Measurements from ENCODE around the gene CSRNP3. TPM values are rescaled to one million over a fixed set of nuclear protein-coding genes. Genes with fewer than 3 reads are reported as not detected.
A peak's percentile ranks its signal among the peaks of the same experiment; 100 is the strongest.
"Not testable (repeated sequence)": the region's sequence is repeated elsewhere in the genome, so short reads cannot be mapped to it uniquely, and the experiment has no call there.

Gene CSRNP3
- total RNA-seq, 1 experiment from 2014 or later, result 2.8 TPM

- no peak for DNase-seq (ENCODE audit: low spot score)
Observed at GRCh38 chr2:165634282-165634681, 164.8 kb downstream of the CSRNP3 start.

DNA sequence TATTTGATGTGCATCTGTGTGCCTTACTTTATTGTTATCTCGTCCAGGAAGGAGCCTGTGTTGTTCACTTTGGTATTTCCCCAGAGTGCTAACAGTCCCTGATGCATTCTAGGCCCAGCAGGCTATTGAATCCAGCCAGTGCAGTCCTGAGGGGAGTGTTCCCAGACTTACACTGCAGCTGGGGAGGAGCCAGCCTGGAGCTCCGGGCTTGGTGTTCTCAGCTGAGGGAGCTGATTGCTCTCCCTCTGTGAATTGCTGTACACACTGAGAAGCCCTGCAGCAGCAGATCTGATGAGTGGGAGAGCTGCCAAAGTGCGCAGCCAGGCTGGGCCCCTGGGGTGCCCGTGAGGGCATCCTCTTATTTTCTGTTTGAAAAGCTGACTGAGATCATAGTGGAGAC lies 165.4 kb downstream of the CSRNP3 start:
- DNase-seq (ENCODE audit: low spot score), result peak; percentile 46

DNA sequence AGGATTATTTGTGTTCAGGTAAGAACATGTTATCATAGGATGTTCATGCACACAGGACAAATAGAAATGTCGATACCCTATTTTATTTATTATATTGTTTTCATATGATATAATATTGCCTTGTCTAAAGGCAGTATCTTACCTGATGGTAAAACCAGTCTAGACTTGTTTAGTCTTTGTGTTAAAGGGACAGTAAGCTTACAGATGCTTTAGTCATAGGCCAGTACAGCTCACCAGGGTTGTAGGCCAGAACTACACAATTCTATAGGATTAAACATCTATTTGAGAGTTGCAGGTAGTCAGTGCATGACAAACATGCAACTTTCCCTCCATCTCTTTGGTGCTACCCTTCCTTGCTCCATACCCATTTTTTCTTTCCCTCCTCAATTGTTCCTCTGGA lies 166.0 kb downstream of the CSRNP3 start:
- no peak for DNase-seq (ENCODE audit: low spot score)

DNA sequence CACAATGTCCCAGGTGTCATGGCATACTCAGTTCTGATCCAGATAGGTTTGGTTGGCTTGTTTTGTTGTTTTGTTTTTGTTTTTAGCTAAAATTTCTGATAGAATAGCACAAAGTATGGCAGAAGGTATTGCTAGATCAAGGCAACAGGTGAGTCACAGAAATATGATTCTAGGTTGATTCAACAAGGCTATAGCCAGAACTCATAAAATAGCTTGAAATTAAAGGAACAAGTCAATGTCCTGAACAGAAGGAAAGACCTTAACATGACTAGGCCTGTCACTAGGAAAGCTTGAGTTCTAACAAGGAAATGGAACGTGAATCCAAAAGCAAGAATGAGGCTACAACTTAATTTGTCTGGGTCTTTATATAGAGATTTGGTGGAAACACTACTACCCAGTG lies 167.5 kb downstream of the CSRNP3 start:
- DNase-seq (ENCODE audit: low spot score), result no peak

DNA sequence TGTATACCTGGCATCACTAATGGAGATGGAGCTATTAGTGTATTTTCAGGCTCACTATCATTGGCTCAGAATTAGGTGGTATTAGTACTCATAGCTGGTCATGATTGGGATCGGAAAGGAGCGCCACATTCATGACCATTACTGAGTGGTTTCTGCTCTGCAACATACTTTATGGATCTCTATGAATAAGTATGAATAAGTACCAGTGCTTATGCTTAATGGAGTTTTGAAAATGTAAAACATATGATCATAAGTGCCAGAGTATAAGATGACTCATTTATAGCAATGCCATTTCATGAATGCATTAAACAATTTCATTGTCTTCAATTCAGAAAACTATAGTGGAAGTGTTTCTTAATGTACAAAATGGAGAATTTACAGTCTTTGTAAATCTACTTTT lies 167.9 kb downstream of the CSRNP3 start:
- DNase-seq (ENCODE audit: low spot score), result no peak

DNA sequence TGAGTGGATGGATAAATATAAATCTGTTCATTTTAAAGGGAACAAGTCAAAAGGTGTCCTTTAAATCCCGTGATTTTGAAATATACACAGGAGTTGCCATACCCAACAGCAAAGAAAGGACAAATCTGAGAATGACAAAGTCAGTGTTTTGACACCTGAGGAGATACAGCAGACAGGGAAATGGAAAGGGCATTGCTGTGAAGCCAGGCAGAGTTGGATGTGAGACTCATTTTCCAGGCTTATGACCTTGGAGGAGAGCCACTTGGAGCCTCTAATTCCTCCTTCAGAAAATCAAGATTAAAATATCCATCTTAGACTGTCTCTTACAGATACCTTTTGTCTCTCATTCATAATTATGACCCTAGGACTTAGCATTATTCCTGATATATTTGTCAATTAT lies 170.0 kb downstream of the CSRNP3 start:
- no peak for DNase-seq (ENCODE audit: low spot score)

GRCh38 chr2:165640247-165640929 lies 170.9 kb downstream of the CSRNP3 start:
- DNase-seq (ENCODE audit: low spot score), result no peak

DNA sequence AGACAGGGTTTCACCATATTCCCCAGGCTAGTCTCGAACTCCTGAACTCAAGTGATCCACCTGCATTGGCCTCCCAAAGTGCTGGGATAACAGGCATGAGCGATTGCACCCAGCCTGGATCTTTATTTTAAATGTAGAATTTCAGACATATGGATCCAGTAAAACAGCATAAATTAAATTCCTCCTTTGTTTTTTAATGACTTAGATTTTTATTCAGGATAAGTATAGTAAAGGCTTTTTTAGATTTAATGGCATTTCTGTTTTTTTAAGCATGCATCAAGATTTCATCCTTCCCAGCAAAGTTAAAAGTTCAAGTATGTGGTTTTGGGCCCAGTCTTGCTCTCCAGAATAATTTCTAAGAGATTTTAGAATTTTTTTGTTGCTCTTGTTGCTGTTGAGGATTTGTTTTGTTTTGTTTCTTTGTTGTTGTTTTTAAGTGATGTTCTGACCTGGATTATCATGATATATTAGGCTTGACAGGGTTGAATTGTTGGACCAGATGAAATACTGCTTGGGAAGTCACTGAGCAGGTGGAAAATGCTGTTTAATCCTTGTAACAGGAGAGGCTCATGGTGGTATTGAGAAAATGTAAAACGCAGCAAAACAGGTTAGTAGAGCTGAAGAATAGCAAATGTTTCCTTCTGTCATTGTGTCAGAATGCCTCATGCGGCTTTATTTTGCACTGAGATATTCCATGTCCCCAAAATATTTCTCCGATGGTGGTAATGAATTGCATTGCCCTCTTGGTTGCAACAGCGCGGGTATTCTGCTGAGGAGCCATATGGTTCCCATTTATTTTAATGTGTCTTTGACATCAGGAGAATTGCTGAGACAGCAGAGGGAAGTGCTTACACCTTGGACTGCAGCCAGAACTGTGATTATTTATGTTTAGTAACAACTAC lies 176.7 kb downstream of the CSRNP3 start:
- no peak for DNase-seq (ENCODE audit: low spot score)

GRCh38 chr2:165647409-165647808 lies 177.9 kb downstream of the CSRNP3 start:
- DNase-seq (ENCODE audit: low spot score), result no peak

DNA sequence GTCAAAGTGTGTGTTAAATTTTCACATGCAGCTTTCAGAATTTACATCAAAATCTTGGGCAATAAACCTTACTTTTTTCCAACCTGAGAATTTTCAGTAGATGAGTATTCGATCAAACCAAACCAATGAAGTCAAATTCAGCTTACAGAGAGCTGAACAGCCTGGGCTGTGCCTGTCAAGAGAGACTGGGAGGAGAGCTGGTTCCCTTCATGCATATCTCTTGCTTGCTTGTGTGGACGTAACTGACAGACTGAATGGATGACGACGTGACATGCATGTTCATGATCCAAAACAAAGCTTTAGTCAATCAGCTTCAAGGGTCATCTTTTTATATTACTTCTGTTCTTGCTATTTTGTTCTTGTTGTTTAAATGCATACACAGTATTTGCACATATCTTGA lies 179.3 kb downstream of the CSRNP3 start:
- no peak for DNase-seq (ENCODE audit: low spot score)

DNA sequence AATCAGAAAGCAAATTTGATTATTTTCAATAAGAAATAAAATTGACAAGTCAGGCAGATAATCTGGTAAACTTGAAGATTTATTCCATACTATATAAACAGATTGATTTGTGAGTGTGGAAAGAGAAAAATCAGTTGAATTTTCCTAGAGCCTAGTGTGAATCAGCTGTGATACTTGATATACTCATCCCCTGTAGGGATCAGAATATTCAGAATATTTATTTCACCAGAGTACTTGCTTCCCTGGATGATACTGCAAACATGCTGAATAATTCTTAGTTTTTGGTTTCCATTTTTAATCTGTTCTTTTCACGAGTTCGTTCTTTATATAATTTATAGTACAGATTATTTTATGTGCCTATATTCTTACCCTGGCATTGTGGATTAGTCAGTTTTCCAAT lies 181.7 kb downstream of the CSRNP3 start:
- no peak for DNase-seq (ENCODE audit: low spot score)

DNA sequence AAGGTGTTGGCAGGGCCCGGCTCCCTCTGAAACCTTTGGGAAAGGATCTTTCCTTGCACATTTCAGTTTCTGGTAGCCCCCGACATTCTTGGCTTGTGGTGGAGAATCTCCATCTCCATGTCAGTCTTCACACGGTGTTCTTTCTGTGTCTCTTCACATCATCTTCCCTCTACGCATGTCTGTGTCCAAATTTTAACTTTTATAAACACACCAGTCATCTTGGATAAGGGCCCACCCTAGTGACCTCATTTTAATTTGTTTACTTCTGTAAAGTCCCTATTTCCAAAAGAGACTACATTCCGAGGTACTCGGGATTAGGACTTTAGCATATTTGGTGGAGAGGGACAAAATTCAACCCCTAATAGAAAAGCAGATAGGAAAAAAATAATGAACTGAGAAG lies 186.2 kb downstream of the CSRNP3 start:
- DNase-seq (ENCODE audit: low spot score), result no peak

DNA sequence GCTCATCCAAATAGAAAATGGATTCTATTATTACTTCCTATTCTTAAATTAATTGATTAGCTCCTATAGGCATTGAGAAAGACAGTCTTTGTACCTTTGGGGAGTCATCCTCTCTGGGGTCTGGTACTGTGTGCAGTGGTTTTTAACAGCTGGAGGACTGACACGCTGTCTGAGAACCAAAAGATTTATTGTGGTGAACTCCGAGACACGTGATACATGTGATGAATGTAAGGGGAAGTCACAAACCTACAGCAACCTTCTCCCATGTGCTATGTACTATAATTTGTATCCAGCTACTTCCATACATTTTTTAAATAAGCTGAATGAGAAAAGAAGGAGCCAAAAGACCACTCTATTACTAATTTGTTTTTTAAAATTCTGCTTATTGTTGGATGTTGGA lies 190.9 kb downstream of the CSRNP3 start:
- DNase-seq (ENCODE audit: low spot score), result no peak

GRCh38 chr2:165662720-165663119 lies 193.2 kb downstream of the CSRNP3 start:
- no peak for DNase-seq (ENCODE audit: low spot score)

- no peak for DNase-seq (ENCODE audit: low spot score)
Observed at GRCh38 chr2:165665614-165666013, 196.1 kb downstream of the CSRNP3 start.

DNA sequence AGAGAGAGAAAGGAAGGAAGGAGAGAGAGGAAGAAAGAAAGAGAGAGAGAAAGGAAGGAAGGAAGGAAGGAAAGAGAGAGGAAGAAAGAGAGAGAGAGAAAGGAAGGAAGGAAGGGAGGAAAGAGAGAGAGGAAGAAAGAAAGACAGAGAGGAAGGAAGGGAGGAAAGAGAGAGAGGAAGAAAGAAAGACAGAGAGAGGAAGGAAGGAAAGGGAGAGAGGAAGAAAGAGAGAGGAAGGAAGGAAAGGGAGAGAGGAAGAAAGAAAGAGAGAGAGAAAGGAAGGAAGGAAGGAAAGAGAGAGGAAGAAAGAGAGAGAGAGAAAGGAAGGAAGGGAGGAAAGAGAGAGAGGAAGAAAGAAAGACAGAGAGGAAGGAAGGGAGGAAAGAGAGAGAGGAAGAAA lies 196.6 kb downstream of the CSRNP3 start:
- DNase-seq (ENCODE audit: low spot score), result not testable (repeated sequence)

GRCh38 chr2:165666605-165667004 lies 197.1 kb downstream of the CSRNP3 start:
- DNase-seq (ENCODE audit: low spot score), result no peak

DNA sequence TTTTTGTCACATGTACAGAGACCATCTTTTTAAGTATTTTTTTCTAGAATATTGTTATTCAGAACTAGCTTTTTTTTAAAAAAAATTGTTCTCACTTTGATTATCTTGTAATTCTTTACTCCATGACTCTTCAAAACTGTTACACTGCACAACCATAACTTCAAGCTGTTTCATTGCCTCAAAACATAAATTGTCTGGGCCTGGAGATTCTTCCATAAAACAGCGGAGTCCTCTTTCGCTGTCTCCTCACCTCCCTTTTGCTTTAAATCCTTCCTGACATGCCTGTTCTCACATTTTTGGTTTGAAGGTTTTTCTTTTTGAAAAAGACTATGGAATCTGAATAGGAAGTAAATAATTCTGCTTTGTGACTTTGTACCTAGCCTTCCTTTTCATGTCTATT lies 197.9 kb downstream of the CSRNP3 start:
- DNase-seq (ENCODE audit: low spot score), result no peak

DNA sequence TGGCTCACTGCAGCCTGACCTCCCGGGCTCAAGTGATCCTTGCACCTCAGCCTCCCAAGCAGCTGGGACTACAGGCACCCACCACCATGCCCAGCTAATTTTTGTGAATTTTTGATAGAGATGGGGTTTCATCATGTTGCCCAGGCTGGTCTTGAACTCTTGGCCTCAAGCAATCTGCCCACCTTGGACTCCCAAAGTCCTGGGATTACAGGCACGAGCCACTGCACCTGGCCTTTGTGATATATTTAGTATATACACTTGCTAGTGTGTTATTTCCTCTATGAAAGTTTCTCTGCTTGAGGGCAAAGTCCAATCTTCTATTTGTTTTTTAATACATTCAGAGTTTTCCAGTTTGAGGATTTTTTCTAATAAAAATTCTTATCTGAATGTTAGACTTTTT lies 205.3 kb downstream of the CSRNP3 start:
- DNase-seq (ENCODE audit: low spot score), result no peak

- no peak for DNase-seq (ENCODE audit: low spot score)
Observed at GRCh38 chr2:165675551-165675968, 206.1 kb downstream of the CSRNP3 start.

DNA sequence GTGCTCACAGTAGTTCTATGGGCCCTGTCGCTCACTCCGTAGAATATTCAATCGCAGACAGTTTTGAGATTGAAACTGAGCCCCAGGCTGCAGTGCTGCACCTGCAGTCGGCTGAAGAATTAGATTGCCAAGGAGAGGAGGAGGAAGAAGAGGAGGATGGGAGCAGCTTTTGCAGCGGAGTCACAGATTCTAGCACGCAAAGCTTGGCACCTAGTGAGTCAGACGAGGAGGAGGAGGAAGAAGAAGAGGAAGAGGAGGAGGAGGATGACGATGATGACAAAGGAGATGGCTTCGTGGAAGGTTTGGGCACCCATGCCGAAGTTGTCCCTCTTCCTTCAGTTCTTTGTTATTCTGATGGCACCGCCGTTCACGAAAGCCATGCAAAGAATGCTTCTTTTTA lies 209.4 kb downstream of the CSRNP3 start:
- DNase-seq (ENCODE audit: low spot score), result no peak

GRCh38 chr2:165679621-165680020 lies 210.1 kb downstream of the CSRNP3 start:
- no peak for DNase-seq (ENCODE audit: low spot score)

GRCh38 chr2:165681841-165682240 lies 212.3 kb downstream of the CSRNP3 start:
- no peak for DNase-seq (ENCODE audit: low spot score)
